OCI-LY1 (cell line): ENCODE measurements around the gene ASCL1.

Experiments used
- H2AFZ ChIP-seq: fragments of 200-600 bp; sonication (generic), shearing (Covaris generic); 2 replicates; pipeline ENCODE4 v1.6.0; 2014; ENCODE audit warnings: antibody characterized with exemption, mild to moderate bottlenecking, low read length
- H3F3A ChIP-seq: fragments of 200-600 bp; sonication (generic), shearing (Covaris generic); 2 replicates; pipeline ENCODE4 v1.6.0; 2014; ENCODE audit warnings: mild to moderate bottlenecking, antibody characterized with exemption, low read length, moderate library complexity; ENCODE audit not compliant: insufficient read depth
- H3K27ac ChIP-seq: fragments of 200-600 bp; sonication (generic); 2 replicates; pipeline ENCODE4 v1.5.1; 2014; ENCODE audit warnings: low read length, mixed run types, mild to moderate bottlenecking, low read depth; ENCODE audit not compliant: poor library complexity, severe bottlenecking
- H3K27me3 ChIP-seq: fragments of 200-600 bp; sonication (generic); 2 replicates; pipeline ENCODE4 v1.6.0; 2014; ENCODE audit warnings: antibody characterized with exemption, mild to moderate bottlenecking, low read length, moderate library complexity; ENCODE audit not compliant: insufficient read depth
- H3K36me3 ChIP-seq: fragments of 200-600 bp; sonication (generic); 2 replicates; pipeline ENCODE4 v1.6.1; 2014; ENCODE audit warnings: mild to moderate bottlenecking, antibody characterized with exemption, low read length, moderate library complexity, mixed read lengths; ENCODE audit not compliant: insufficient read depth
- H3K4me1 ChIP-seq: fragments of 200-600 bp; sonication (generic); 2 replicates; pipeline ENCODE4 v1.5.1; 2014; ENCODE audit warnings: mild to moderate bottlenecking, low read length, moderate library complexity; ENCODE audit not compliant: insufficient read depth, severe bottlenecking
- H3K4me2 ChIP-seq: fragments of 200-600 bp; sonication (generic), shearing (Covaris generic); 2 replicates; pipeline ENCODE4 v1.6.1; 2014; ENCODE audit warnings: low read length
- H3K4me3 ChIP-seq: fragments of 200-600 bp; sonication (generic); 2 replicates; pipeline ENCODE4 v1.5.1; 2014; ENCODE audit warnings: low read length, low read depth, mild to moderate bottlenecking, mixed read lengths; ENCODE audit not compliant: poor library complexity, severe bottlenecking
- H3K79me2 ChIP-seq: fragments of 200-600 bp; shearing (Covaris generic); 2 replicates; pipeline ENCODE4 v1.6.1; 2016; ENCODE audit warnings: mixed run types, low read length, mixed read lengths; ENCODE audit not compliant: insufficient read depth
- H3K9ac ChIP-seq: fragments of 200-600 bp; sonication (generic), shearing (Covaris generic); 2 replicates; pipeline ENCODE4 v1.6.1; 2014; ENCODE audit warnings: mild to moderate bottlenecking, low read length, mixed read lengths
- H3K9me2 ChIP-seq: fragments of 200-600 bp; sonication (generic), shearing (Covaris generic); 2 replicates; pipeline ENCODE4 v1.6.1; 2014; ENCODE audit warnings: low read depth, mild to moderate bottlenecking, low read length, mixed read lengths
- H3K9me3 ChIP-seq: fragments of 200-600 bp; shearing (Covaris generic); 2 replicates; pipeline ENCODE4 v1.6.1; 2014; ENCODE audit warnings: low read length, mixed read lengths
- H4K20me1 ChIP-seq: fragments of 200-600 bp; sonication (generic), shearing (Covaris generic); 2 replicates; pipeline ENCODE4 v1.6.0; 2016; ENCODE audit warnings: mild to moderate bottlenecking, low read length; ENCODE audit not compliant: insufficient read depth
- EZH2 ChIP-seq: fragments of 200-600 bp; sonication (generic), shearing (Covaris generic); IDR thresholded peaks from 2 replicates; pipeline ENCODE4 v1.8.0; 2017; ENCODE audit warnings: borderline replicate concordance, mixed run types, mild to moderate bottlenecking, antibody characterized with exemption, low read length, moderate library complexity, mixed read lengths
- TF ChIP-seq, protein P1 (sequence below): fragments of 200-600 bp; sonication (generic), shearing (Covaris generic); IDR thresholded peaks from 2 replicates; pipeline ENCODE4 v1.5.1; 2017; ENCODE audit warnings: mild to moderate bottlenecking, antibody characterized with exemption, low read length, moderate library complexity, mixed read lengths

Gene ASCL1

DNA sequence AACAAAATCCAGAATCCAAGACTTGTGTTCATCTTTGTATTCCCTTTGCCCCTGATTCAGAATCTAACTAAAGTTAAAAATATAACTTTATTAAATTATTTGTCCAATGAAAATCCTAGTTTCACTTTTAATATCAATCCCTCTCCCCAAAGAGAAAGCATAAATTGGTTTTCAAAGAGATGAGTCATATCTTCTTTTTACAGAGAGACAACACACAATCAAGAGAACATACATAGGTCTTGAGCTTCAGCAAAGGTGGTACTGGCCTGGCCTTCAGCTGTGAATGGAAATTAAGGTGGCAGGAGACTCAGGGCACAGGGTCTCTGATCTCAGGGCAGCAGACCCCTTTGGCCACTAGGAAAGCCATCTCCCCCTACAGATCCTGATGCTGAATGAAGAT is 4.3 kb upstream of the ASCL1 start:
- no peak for TF ChIP-seq EZH2
- TF ChIP-seq, protein P1, sequence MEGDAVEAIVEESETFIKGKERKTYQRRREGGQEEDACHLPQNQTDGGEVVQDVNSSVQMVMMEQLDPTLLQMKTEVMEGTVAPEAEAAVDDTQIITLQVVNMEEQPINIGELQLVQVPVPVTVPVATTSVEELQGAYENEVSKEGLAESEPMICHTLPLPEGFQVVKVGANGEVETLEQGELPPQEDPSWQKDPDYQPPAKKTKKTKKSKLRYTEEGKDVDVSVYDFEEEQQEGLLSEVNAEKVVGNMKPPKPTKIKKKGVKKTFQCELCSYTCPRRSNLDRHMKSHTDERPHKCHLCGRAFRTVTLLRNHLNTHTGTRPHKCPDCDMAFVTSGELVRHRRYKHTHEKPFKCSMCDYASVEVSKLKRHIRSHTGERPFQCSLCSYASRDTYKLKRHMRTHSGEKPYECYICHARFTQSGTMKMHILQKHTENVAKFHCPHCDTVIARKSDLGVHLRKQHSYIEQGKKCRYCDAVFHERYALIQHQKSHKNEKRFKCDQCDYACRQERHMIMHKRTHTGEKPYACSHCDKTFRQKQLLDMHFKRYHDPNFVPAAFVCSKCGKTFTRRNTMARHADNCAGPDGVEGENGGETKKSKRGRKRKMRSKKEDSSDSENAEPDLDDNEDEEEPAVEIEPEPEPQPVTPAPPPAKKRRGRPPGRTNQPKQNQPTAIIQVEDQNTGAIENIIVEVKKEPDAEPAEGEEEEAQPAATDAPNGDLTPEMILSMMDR = no peak
- Histone ChIP-seq H4K20me1 (no peaks in the 10 kb centered on the region), H3K4me3 (no peak overlapping the region), H3F3A (no peaks in the 10 kb centered on the region), H3K9me3 (no peaks in the 10 kb centered on the region), H3K4me2 (no peak overlapping the region), H3K4me1 (no peaks in the 10 kb centered on the region), H3K36me3 (no peaks in the 10 kb centered on the region), H3K9me2 (no peaks in the 10 kb centered on the region), H3K27ac (no peak overlapping the region), H3K9ac (no peak overlapping the region), H3K27me3 (no peaks in the 10 kb centered on the region), H3K79me2 (no peaks in the 10 kb centered on the region), H2AFZ (no peak overlapping the region)

DNA sequence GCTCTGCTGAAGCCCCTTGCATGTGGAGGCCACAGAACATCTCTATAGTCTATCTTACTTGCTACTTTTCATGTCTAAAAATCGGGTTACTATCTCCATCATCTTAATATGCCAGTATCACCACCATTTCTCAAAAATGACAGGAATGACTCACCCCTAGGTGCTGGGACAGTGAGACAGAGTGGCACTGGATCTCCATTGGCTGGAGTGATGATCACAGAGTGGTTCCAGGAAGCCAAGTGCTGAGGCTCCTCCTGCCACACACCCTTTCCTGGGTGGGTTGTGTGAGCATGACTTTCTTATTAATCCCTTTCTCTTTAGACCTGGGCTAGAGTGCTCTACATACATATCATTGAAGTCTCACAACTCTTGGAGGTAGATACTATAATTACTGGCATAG is 3.3 kb upstream of the ASCL1 start:
- Histone ChIP-seq H3K79me2 (no peaks in the 10 kb centered on the region), H3K4me3 (no peak overlapping the region), H3K4me2 (no peak overlapping the region), H4K20me1 (no peaks in the 10 kb centered on the region), H3K4me1 (no peaks in the 10 kb centered on the region), H3K9me3 (no peaks in the 10 kb centered on the region), H3F3A (no peaks in the 10 kb centered on the region), H2AFZ (no peak overlapping the region), H3K36me3 (no peaks in the 10 kb centered on the region), H3K9me2 (no peaks in the 10 kb centered on the region), H3K9ac (no peak overlapping the region), H3K27ac (no peak overlapping the region), H3K27me3 (no peaks in the 10 kb centered on the region)
- TF ChIP-seq, protein P1 = no peak
- no peak for TF ChIP-seq EZH2

DNA sequence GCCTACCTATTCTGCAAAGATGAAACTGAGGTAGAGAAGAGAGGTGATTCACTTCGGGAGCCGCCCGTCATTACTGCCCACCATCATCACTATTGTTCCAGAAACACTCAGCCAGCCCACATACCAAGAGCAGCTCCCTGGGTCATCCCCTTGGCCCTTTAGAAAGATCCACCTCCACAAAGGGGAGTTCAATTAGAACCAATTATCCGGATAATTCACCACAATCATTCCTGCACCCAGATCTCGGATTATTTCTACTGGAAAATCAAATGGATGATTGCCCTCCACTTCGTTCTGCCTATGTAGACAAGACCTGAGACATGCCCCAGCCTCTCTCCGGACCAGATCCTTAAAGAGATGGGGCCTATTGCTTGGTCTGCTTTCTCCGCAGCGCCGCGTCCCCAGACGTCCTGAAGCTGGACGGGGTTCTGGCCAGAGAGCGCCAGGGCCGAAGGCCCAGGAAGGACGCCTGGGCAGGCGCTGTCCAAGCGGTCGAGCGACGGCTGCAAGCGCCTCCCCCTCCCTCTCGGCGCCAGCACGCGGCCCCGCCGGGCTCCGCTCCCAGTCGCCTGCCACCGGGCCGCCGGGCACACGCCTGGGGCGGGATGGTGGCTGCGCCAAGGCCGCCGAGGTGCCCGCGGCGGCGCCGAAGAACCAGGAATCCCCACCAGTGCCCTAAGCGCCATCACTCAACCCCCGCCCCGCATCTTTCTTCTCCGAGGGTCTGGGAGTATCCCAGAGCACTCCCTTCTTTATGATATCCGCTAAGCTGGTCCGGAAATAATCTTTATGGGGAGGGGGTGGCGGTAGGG is 1.3 kb upstream of the ASCL1 start:
- Histone ChIP-seq H3K36me3 (no peaks in the 10 kb centered on the region), H2AFZ (no peak overlapping the region), H3K9ac (no peak overlapping the region), H3K27me3 (no peaks in the 10 kb centered on the region), H3K9me2 (no peaks in the 10 kb centered on the region), H3K79me2 (no peaks in the 10 kb centered on the region), H3K27ac (no peak overlapping the region), H4K20me1 (no peaks in the 10 kb centered on the region), H3F3A (no peaks in the 10 kb centered on the region), H3K4me2 (no peak overlapping the region), H3K4me3 (no peak overlapping the region), H3K4me1 (no peaks in the 10 kb centered on the region), H3K9me3 (no peaks in the 10 kb centered on the region)
- TF ChIP-seq, protein P1 = no peak
- TF ChIP-seq EZH2 = no peak
